ENCODE measurements around the gene FAT1.

The FAT1 gene

DNA sequence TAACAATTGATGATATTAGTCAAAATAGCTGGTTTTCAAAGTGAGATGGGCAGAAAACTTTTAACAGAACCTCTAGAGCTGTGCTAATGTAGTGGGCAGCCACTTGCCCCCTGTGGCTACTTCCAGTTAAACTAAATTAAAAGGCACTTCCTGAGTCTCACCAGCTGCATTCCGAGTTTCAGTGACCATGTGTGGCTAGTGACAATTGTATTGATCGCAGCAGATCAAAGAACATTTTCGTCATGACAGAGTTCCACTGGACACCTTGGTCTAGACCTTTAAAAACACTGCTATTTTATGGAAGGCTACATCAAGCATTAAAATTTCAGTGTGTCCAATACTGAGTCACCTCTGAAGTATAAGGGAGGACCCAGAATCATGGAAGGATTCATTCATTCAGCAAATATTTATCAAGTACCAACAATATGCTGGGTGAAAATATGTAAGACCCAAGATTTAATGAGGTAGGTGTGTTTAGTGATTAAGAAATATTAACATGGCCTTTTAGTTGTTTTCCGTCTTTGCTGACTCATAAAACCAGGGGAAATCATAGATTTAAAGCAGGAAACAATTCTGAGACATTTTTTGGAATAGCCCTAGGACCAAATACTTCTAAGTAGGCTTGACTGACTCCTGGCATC lies 5.1 kb upstream of the FAT1 start:
- no peak overlapping the region for H3K4me3 ChIP-seq (ENCODE audit: low read depth, low read length)
- DNase-seq (ENCODE audit: low read depth), result no peak
- TF ChIP-seq MYC (IDR thresholded peaks at IDR 0.05; ENCODE audit: low read depth, low read length) (no peak), POLR2A (IDR thresholded peaks at IDR 0.05; ENCODE audit: extremely low read depth, insufficient read length) (no peak)
- TF ChIP-seq, protein P1, sequence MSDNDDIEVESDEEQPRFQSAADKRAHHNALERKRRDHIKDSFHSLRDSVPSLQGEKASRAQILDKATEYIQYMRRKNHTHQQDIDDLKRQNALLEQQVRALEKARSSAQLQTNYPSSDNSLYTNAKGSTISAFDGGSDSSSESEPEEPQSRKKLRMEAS (IDR thresholded peaks at IDR 0.05; ENCODE audit: low read depth, low read length), result no peak
- TF ChIP-seq, protein P2, sequence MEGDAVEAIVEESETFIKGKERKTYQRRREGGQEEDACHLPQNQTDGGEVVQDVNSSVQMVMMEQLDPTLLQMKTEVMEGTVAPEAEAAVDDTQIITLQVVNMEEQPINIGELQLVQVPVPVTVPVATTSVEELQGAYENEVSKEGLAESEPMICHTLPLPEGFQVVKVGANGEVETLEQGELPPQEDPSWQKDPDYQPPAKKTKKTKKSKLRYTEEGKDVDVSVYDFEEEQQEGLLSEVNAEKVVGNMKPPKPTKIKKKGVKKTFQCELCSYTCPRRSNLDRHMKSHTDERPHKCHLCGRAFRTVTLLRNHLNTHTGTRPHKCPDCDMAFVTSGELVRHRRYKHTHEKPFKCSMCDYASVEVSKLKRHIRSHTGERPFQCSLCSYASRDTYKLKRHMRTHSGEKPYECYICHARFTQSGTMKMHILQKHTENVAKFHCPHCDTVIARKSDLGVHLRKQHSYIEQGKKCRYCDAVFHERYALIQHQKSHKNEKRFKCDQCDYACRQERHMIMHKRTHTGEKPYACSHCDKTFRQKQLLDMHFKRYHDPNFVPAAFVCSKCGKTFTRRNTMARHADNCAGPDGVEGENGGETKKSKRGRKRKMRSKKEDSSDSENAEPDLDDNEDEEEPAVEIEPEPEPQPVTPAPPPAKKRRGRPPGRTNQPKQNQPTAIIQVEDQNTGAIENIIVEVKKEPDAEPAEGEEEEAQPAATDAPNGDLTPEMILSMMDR (IDR thresholded peaks at IDR 0.05; ENCODE audit: low read depth, low read length), result no peak

DNA sequence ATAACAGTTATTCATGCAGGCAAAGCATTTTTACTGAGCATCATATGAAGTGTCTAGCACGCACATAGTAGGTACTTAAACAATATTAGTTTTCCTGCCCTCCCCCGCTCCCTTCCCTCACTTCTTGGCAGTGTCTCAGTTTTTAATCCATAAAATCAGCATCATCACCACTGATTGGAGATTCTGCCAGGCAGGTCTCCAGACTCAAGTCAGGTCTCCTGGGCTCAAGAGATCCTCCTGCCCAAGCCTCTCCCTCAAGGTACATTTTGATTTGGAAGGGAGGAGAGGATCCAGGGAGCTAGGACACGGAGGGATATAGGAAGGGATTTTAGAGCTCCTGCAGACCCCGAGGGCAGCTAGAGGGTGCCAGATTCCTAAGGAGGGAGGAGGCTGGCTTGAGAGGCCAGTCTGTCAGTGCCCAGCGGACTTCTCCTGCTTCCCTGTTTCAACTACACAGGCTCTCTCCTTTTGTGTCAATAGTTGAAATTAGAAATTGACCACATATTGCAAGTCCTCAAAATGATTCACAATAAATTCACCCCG lies 4.4 kb upstream of the FAT1 start:
- no peak for DNase-seq (ENCODE audit: low read depth)

DNA sequence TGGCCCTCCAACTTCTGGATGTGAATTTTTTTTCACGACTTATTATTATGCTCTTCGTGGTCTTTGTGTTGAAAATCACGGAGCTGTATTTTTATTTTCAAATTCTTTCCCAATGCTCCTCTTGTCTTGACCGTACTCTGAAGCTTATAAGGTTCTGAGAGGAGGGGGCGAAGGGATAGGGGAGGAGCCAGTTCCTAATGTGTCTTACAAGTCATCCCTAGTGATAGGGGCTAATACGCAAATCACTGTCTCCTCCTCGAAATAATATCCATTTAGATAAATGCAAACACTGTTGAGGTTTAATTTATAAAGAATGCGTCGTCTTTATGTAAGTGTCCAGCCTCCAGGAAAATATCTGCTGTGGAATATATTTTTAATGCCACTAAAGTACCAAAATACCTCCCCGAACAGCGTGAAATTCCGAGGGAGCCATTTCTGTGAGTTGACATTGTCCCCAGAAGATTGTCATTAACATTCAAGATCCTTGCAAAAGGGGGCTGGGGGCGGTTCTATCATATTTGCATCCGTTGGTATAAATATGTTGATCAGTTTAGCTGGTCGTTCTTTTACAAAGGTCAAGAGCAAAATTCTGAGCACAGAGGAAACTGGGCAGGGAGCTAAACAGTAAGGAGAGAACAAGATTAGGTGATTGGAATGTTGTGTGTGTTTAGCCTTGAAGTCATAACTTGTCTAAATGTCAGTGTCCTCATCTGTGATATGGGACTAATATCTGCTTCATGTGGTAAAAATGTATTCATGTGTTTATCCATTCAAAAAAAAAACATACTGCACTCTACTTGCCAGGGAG lies 3.7 kb upstream of the FAT1 start:
- no peak overlapping the region for H3K4me3 ChIP-seq (ENCODE audit: low read depth, low read length)
- TF ChIP-seq, protein P2 (IDR thresholded peaks at IDR 0.05; ENCODE audit: low read depth, low read length), result no peak
- TF ChIP-seq, protein P1 (IDR thresholded peaks at IDR 0.05; ENCODE audit: low read depth, low read length), result no peak
- TF ChIP-seq POLR2A (IDR thresholded peaks at IDR 0.05; ENCODE audit: extremely low read depth, insufficient read length) (no peak), MYC (IDR thresholded peaks at IDR 0.05; ENCODE audit: low read depth, low read length) (no peak)
- no peak for DNase-seq (ENCODE audit: low read depth)

More for the DNA sequence above, 4.4 kb upstream of the FAT1 start:
- no peak overlapping the region for H3K4me3 ChIP-seq (ENCODE audit: low read depth, low read length)
- TF ChIP-seq POLR2A (IDR thresholded peaks at IDR 0.05; ENCODE audit: extremely low read depth, insufficient read length) (no peak), MYC (IDR thresholded peaks at IDR 0.05; ENCODE audit: low read depth, low read length) (no peak)
- TF ChIP-seq, protein P2 (IDR thresholded peaks at IDR 0.05; ENCODE audit: low read depth, low read length), result no peak
- TF ChIP-seq, protein P1 (IDR thresholded peaks at IDR 0.05; ENCODE audit: low read depth, low read length), result no peak

DNA sequence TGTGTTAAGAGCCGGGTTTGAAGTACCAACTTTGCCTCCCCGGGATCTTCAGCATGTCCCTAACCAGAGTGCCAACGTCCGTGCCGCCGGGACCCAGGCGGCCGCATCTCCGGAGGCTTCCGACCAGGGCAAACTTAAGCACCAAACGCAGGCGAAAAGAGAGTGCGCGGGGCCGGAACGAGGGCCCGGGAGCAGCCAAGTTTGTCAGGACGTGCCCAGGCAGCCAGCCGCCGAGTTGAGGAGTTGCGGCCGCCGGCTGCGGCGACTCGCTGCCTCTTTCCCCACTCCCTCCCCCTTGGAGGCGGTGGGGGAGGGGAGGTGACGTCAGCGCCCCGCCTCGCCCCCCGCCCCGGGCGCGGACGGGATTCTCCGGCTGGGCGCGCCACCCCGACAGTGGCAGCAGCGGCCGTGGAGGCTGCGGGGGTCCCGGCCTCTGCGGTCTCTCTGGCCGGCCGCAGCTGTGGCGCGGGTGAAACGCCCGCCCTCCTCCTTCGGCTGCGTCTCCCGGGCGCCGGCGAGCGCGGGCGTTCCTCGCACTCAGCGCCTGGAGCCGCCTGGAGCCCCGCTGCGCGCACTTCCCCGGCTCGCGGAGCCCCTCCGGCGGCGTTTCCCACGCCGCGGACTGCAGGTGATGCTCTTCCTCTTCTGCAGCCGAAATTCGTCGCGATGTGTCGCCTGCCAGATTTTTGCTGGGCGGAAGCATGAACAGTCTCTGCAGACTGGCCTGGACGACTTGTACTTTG lies 2.9 kb upstream of the FAT1 start:
- no peak overlapping the region for H3K4me3 ChIP-seq (ENCODE audit: low read depth, low read length)
- no peak for DNase-seq (ENCODE audit: low read depth)

More for the DNA sequence above, 2.9 kb upstream of the FAT1 start:
- TF ChIP-seq, protein P2 (IDR thresholded peaks at IDR 0.05; ENCODE audit: low read depth, low read length), result no peak
- no peak for TF ChIP-seq MYC (IDR thresholded peaks at IDR 0.05; ENCODE audit: low read depth, low read length)
- TF ChIP-seq POLR2A (IDR thresholded peaks at IDR 0.05; ENCODE audit: extremely low read depth, insufficient read length), result no peak
- TF ChIP-seq, protein P1 (IDR thresholded peaks at IDR 0.05; ENCODE audit: low read depth, low read length), result no peak

All from NB4 (cell line).